T-helper 1 cell treated with Interleukin-12 subunit alpha and Interleukin-12 subunit beta and Interleukin-4 antibody, amounts not matched to agents 30 ng/mL and 1 ng/mL, for 36 hours (primary cell): ENCODE data around the gene PLBD2. TPM values are rescaled to one million over a fixed set of nuclear protein-coding genes. Genes with fewer than 3 reads are reported as not detected.

Experiments used
- intact Hi-C: fragments of 100-400 bp; cut with micrococcal nuclease; formaldehyde crosslinking; loops from one replicate; pipeline ENCODE4 v1.15.1; 2024
- total RNA-seq: library from RNA; stranded (reverse); gene quantifications from 2 replicates; pipeline ENCODE4 v1.2.3, GENCODE V29; 2022

Gene PLBD2
- total RNA-seq, 1 donor from 2014 or later: 17.9 TPM

DNA sequence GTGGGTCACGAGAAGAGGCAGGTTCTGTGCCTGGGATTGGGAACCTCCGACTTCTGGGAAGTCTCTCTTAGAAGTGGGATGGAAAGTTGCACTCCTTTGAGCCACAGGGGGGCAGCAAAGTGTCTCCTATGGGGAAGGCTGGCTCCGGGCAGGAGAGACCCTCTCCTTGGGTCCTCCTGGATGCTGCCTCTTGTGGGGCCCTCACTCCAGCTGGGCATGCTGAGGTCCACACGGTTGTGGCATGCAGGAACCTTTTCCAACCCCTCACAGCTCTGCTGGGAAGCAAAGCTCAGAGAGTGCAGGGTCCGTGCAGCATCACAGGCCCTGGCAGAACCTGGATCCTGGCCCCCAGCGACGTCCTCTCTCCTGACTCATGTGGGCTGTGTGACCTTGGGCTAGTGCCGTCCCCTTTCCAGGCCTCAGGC is 81.2 kb downstream of the PLBD2 start:
- intact Hi-C loops: no loop called here

- intact Hi-C loops: no loop called here
These were observed 81.9 kb downstream of the PLBD2 start for GRCh38 chr12:113440336-113440735.

Other genes starting within 250 kb of the PLBD2 start
- gene RASAL1, start 222.8 kb upstream of the PLBD2 start, total RNA-seq: 0.10 TPM in 1 of 2 replicates, not detected in the other
- gene CFAP73, start 208.9 kb upstream of the PLBD2 start, total RNA-seq: 0.22 and 0.25 TPM in 2 replicates
- 71.4 and 85.8 TPM in 2 replicates for gene DDX54, start 173.1 kb upstream of the PLBD2 start, total RNA-seq
- gene RITA1, start 172.9 kb upstream of the PLBD2 start, total RNA-seq: 25.1 and 26.0 TPM in 2 replicates
- 51.4 and 57.5 TPM in 2 replicates for gene TPCN1, start 137.1 kb upstream of the PLBD2 start, total RNA-seq
- gene SLC8B1, start 23.5 kb upstream of the PLBD2 start, total RNA-seq: 38.4 and 41.9 TPM in 2 replicates
- gene SDS, start 45.3 kb downstream of the PLBD2 start, total RNA-seq: not detected in 2 replicates
- gene SDSL, start 63.8 kb downstream of the PLBD2 start, total RNA-seq: 1.3 and 2.4 TPM in 2 replicates
- gene LHX5, start 113.3 kb downstream of the PLBD2 start, total RNA-seq: not detected in 2 replicates